DOHH2 (cell line): ENCODE data around the gene SLC9A9.

Source experiments
- H3F3A ChIP-seq: fragments of 200-600 bp; sonication (generic), shearing (Covaris generic); 2 replicates; pipeline ENCODE4 v1.6.0; 2016; ENCODE audit warnings: antibody characterized with exemption, mild to moderate bottlenecking; ENCODE audit not compliant: control insufficient read depth, insufficient read depth
- H3K27ac ChIP-seq: fragments of 200-600 bp; sonication (generic); 2 replicates; pipeline ENCODE4 v1.5.1; 2014; ENCODE audit warnings: low read depth, mild to moderate bottlenecking, low read length, moderate library complexity
- H3K27me3 ChIP-seq: fragments of 200-600 bp; sonication (generic); 2 replicates; pipeline ENCODE4 v1.6.1; 2014; ENCODE audit warnings: mild to moderate bottlenecking, low read length, mixed read lengths; ENCODE audit not compliant: control insufficient read depth
- H3K36me3 ChIP-seq: fragments of 200-600 bp; sonication (generic); 2 replicates; pipeline ENCODE4 v1.6.1; 2014; ENCODE audit warnings: mild to moderate bottlenecking, low read length, moderate library complexity, mixed read lengths; ENCODE audit not compliant: control insufficient read depth
- H3K4me1 ChIP-seq: fragments of 200-600 bp; sonication (generic); 2 replicates; pipeline ENCODE4 v1.6.1; 2014; ENCODE audit warnings: mild to moderate bottlenecking, low read length, mixed read lengths; ENCODE audit not compliant: control insufficient read depth
- H3K4me2 ChIP-seq: fragments of 200-600 bp; sonication (generic); 2 replicates; pipeline ENCODE4 v1.6.0; 2014; ENCODE audit warnings: mild to moderate bottlenecking, low read length, moderate library complexity
- H3K4me3 ChIP-seq: fragments of 200-600 bp; sonication (generic); 2 replicates; pipeline ENCODE4 v1.5.1; 2014; ENCODE audit warnings: mild to moderate bottlenecking, low read length, mixed read lengths
- H3K79me2 ChIP-seq: fragments of 200-600 bp; sonication (generic); 2 replicates; pipeline ENCODE4 v1.6.1; 2014; ENCODE audit warnings: mild to moderate bottlenecking, low read length, mixed read lengths; ENCODE audit not compliant: control insufficient read depth
- H3K9me2 ChIP-seq: fragments of 200-600 bp; sonication (generic); replicated peaks from 2 replicates; pipeline ENCODE4 v1.6.1; 2014; ENCODE audit warnings: mild to moderate bottlenecking, low read length, mixed read lengths; ENCODE audit not compliant: control insufficient read depth
- H3K9me3 ChIP-seq: fragments of 200-600 bp; sonication (generic); 2 replicates; pipeline ENCODE4 v1.6.1; 2014; ENCODE audit warnings: antibody characterized with exemption, low read length, mixed read lengths; ENCODE audit not compliant: control insufficient read depth, insufficient read depth
- H4K20me1 ChIP-seq: fragments of 200-600 bp; sonication (generic); 2 replicates; pipeline ENCODE4 v1.6.0; 2014; ENCODE audit warnings: low read depth, mild to moderate bottlenecking, antibody characterized with exemption, low read length, moderate library complexity; ENCODE audit not compliant: control insufficient read depth, insufficient read depth
- CTCF ChIP-seq: fragments of 200-600 bp; sonication (generic); IDR thresholded peaks from one replicate; pipeline ENCODE4 v1.5.1; 2014; ENCODE audit warnings: antibody characterized with exemption, mild to moderate bottlenecking, low read depth, low read length; ENCODE audit not compliant: poor library complexity, severe bottlenecking
- EZH2phosphoT487 ChIP-seq: fragments of 200-600 bp; sonication (generic); IDR thresholded peaks from 2 replicates; pipeline ENCODE4 v1.6.1; 2017; ENCODE audit warnings: borderline replicate concordance, mild to moderate bottlenecking, antibody characterized with exemption, low read length, moderate library complexity, mixed read lengths

Gene SLC9A9

GRCh38 chr3:143418391-143418790, 429.9 kb downstream of the SLC9A9 start:
- Histone ChIP-seq H3K4me2 (no peak overlapping the region), H4K20me1 (no peaks in the 10 kb centered on the region), H3K4me3 (no peak overlapping the region), H3K27ac (no peak overlapping the region), H3K9me3 (no peaks in the 10 kb centered on the region), H3F3A (no peaks in the 10 kb centered on the region), H3K36me3 (no peaks in the 10 kb centered on the region), H3K27me3 (no peaks in the 10 kb centered on the region), H3K79me2 (no peaks in the 10 kb centered on the region), H3K9me2 (no peaks in the 10 kb centered on the region), H3K4me1 (peaks cover 5% of the 10 kb centered on the region)
- TF ChIP-seq EZH2phosphoT487 (no peak), CTCF (no peak)

GRCh38 chr3:143416229-143416628, 432.0 kb downstream of the SLC9A9 start:
- Histone ChIP-seq H3K9me3 (no peaks in the 10 kb centered on the region), H3K27me3 (no peaks in the 10 kb centered on the region), H3K4me2 (no peak overlapping the region), H3K36me3 (no peaks in the 10 kb centered on the region), H3K4me1 (peaks cover 13% of the 10 kb centered on the region), H3F3A (no peaks in the 10 kb centered on the region), H4K20me1 (no peaks in the 10 kb centered on the region), H3K9me2 (no peaks in the 10 kb centered on the region), H3K79me2 (no peaks in the 10 kb centered on the region), H3K4me3 (no peak overlapping the region), H3K27ac (no peak overlapping the region)
- TF ChIP-seq CTCF: no peak

- no peaks in the 10 kb centered on the region for H3K36me3 ChIP-seq
- H4K20me1 ChIP-seq: no peaks in the 10 kb centered on the region
- H3F3A ChIP-seq: no peaks in the 10 kb centered on the region
- no peak overlapping the region for H3K4me3 ChIP-seq
- no peaks in the 10 kb centered on the region for H3K9me2 ChIP-seq
- H3K27ac ChIP-seq: no peak overlapping the region
- H3K9me3 ChIP-seq: no peaks in the 10 kb centered on the region
- H3K4me1 ChIP-seq: peaks cover 13% of the 10 kb centered on the region
- no peaks in the 10 kb centered on the region for H3K79me2 ChIP-seq
- H3K4me2 ChIP-seq: no peak overlapping the region
- H3K27me3 ChIP-seq: no peaks in the 10 kb centered on the region
- no peak for TF ChIP-seq CTCF
- TF ChIP-seq EZH2phosphoT487: no peak
Measured at GRCh38 chr3:143414571-143415253, 433.6 kb downstream of the SLC9A9 start.
